ENCODE data around the gene SCOC. TPM values are rescaled to one million over a fixed set of nuclear protein-coding genes. Genes with fewer than 3 reads are reported as not detected.

SCOC gene
- total and polyA plus RNA-seq, 2 donors from 2014 or later: 74.1 to 99.4 TPM

- Histone ChIP-seq H3K9ac (ENCODE audit: low read length in 3 of 3) (no peak overlapping the region), H3K27ac (ENCODE audit: low read depth in 2 of 2, low read length in 2 of 2) (no peak overlapping the region), H3K27me3 (ENCODE audit: control insufficient read depth, insufficient read depth, low read length) (peaks cover 2% of the 10 kb centered on the region), H3K9me3 (ENCODE audit: control insufficient read depth in 2 of 3, insufficient read depth in 1 of 3, low read length in 3 of 3) (no peaks in the 10 kb centered on the region), H3K4me3 (ENCODE audit: low read length in 3 of 3) (peak overlapping the region; percentile 30 to 68 (median 57)), H3K4me1 (ENCODE audit: control insufficient read depth in 2 of 3, insufficient read depth in 2 of 3, low read depth in 1 of 3, low read length in 3 of 3) (peaks cover 0 to 2% (median 0%) of the 10 kb centered on the region in 3 donors), H3K36me3 (ENCODE audit: control insufficient read depth in 2 of 3, insufficient read depth in 3 of 3, low read length in 3 of 3) (no peaks in the 10 kb centered on the region)
- FAIRE-seq (no peak), DNase-seq (peak in 1 of 5 donors; percentile 16)
- intact Hi-C loops (cut with DNase I): no loop called here
- no peak for TF ChIP-seq CTCF (IDR thresholded peaks at IDR 0.05; ENCODE audit: borderline replicate concordance, extremely low read depth, insufficient read depth)
These were observed 54.5 kb downstream of the SCOC start for GRCh38 chr4:140427919-140428471.

Other genes starting within 250 kb of the SCOC start
- 10.4 TPM for gene MAML3, start 219.5 kb upstream of the SCOC start, total RNA-seq
- gene MAML3, start 219.5 kb upstream of the SCOC start, polyA plus RNA-seq (ENCODE audit: insufficient read depth, low read depth, low replicate concordance): 1.4 TPM
- 0.44 TPM for gene CLGN, start 54.0 kb downstream of the SCOC start, total RNA-seq
- gene CLGN, start 54.0 kb downstream of the SCOC start, polyA plus RNA-seq (ENCODE audit: insufficient read depth, low read depth, low replicate concordance): 0.54 TPM
- gene MGAT4D, start 124.6 kb downstream of the SCOC start, total RNA-seq: not detected
- gene MGAT4D, start 124.6 kb downstream of the SCOC start, polyA plus RNA-seq (ENCODE audit: insufficient read depth, low read depth, low replicate concordance): not detected
- gene ELMOD2, start 150.5 kb downstream of the SCOC start, total RNA-seq: 25.6 TPM
- gene ELMOD2, start 150.5 kb downstream of the SCOC start, polyA plus RNA-seq (ENCODE audit: insufficient read depth, low read depth, low replicate concordance): 13.3 TPM
- gene UCP1, start 195.3 kb downstream of the SCOC start, total RNA-seq: not detected
- not detected for gene UCP1, start 195.3 kb downstream of the SCOC start, polyA plus RNA-seq (ENCODE audit: insufficient read depth, low read depth, low replicate concordance)

Measured in kidney (tissue), 14 donors.